ENCODE results near the gene PTOV1.
"Not testable (repeated sequence)": the region's sequence is repeated elsewhere in the genome, so short reads cannot be mapped to it uniquely, and the experiment has no call there.

PTOV1 gene

DNA sequence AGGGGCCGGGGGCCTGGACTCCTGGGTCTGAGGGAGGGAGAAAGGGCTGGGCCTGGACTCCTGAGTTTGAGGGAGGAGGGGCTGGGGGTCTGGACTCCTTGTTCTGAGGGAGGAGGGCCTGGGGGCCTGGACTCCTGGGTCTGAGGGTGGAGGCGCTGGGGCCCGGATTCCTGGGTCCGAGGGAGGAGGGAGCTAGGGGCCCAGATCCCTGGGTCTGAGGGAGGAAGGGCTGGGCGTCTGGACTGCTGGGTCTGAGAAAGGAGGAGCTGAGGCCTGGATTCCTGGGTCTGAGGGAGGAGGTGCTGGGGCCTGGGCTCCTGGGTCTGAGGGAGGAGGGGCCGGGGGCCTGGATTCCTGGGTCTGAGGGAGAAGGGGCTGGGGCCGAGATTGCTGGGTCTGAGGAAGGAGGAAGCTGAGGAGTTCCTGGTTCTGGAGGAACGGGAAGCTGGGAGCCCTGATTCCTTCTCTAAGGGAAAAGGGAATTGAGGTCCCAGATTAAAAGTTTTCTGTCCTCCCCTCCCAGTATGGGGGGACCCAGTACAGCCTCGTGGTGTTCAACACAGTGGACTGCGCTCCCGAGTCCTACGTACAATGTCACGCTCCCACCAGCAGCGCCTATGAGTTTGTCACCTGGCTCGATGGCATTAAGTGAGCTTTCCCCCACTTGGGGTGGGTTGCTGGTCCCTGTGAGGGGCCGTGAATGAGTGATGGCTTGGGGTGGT, 32.1 kb upstream of the PTOV1 start:
- no peak for DNase-seq

- DNase-seq, result not testable (repeated sequence)
Measured at GRCh38 chr19:49819452-49820115, 31.4 kb upstream of the PTOV1 start.

GRCh38 chr19:49820125-49820524, 30.8 kb upstream of the PTOV1 start:
- peak; percentile 86 for DNase-seq

DNA sequence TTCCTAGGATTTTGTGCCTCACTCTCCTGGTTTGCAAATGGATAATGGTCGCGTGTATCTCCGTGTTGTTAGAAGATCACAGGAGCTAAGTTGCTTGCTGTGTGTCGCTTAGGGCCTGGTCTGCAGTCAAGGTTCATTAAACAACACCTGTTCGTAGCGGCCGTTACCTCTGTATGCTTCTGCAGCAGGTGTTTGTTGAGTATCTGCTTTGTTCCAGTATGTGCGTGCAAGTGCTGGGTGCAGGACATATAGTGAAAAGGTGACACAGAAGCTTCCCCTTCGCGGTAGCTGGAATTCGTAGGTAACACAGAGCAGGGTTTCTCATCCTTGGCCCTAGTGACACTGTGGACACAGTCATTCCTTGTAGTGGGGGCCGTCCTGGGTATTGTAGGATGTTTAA, 27.5 kb upstream of the PTOV1 start:
- DNase-seq, result peak; percentile 91

GRCh38 chr19:49824662-49825061, 26.3 kb upstream of the PTOV1 start:
- DNase-seq, result no peak

GRCh38 chr19:49827034-49827433, 23.9 kb upstream of the PTOV1 start:
- no peak for DNase-seq

GRCh38 chr19:49829200-49829599, 21.8 kb upstream of the PTOV1 start:
- no peak for DNase-seq

- no peak for DNase-seq
Measured at GRCh38 chr19:49829721-49830120, 21.2 kb upstream of the PTOV1 start.

- DNase-seq, result no peak
Measured at GRCh38 chr19:49830766-49831165, 20.2 kb upstream of the PTOV1 start.

DNA sequence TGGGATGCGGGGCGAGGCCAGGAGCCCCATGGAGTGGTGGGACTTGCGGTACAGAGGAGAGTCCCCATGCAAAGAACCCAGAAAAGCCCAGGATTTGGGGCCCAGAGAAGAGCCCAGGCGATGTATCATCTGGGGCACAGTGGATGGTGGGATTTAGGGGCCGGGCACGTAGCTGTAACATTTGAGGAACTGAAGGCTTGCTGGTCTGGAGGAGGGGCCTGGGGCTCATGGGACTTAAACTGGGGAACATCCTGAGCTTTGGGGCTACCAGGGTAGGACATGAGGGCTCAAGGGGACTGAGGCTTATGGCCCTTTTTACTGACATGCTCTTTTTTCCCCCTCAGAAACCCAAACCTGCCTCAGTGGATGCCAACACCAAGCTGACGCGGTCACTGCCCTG, 19.4 kb upstream of the PTOV1 start:
- no peak for DNase-seq

- DNase-seq, result no peak
Measured at GRCh38 chr19:49832556-49832955, 18.4 kb upstream of the PTOV1 start.

DNA sequence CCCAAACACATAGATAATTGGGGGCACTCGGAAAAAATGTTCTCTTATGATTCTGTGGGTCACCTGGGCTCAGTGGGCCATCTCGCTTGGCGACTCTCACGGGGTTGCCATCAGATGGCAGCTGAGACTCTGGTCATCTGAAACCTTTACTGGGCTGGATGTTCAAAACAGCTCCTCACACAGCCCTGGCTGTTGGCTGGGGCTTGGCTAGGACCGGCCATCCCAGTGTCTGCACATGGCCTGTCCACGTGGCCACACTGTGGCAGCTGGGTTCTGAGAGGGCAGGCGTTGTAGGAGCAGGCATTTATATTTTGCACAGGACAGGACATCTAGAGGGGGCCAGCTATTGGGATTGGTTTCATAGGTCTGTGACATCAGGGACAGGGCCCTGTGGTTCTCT, 17.4 kb upstream of the PTOV1 start:
- no peak for DNase-seq

DNA sequence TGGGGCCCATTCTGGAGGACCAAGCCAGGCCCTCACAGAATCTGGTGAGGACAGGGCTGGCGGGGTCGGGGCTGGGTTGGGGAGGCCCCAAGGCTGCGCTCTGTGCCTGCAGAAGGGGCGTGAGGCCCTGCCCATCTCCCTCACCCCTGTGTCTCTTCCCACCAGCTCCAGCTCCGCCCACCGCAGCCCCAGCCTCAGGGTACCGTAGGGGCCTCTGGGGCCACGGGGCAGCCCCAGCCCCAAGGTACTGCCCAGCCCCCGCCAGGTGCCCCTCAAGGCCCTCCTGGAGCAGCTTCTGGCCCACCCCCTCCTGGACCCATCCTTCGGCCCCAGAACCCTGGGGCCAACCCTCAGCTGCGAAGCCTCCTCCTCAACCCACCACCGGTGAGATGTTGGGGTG, 15.4 kb upstream of the PTOV1 start:
- DNase-seq, result no peak

DNA sequence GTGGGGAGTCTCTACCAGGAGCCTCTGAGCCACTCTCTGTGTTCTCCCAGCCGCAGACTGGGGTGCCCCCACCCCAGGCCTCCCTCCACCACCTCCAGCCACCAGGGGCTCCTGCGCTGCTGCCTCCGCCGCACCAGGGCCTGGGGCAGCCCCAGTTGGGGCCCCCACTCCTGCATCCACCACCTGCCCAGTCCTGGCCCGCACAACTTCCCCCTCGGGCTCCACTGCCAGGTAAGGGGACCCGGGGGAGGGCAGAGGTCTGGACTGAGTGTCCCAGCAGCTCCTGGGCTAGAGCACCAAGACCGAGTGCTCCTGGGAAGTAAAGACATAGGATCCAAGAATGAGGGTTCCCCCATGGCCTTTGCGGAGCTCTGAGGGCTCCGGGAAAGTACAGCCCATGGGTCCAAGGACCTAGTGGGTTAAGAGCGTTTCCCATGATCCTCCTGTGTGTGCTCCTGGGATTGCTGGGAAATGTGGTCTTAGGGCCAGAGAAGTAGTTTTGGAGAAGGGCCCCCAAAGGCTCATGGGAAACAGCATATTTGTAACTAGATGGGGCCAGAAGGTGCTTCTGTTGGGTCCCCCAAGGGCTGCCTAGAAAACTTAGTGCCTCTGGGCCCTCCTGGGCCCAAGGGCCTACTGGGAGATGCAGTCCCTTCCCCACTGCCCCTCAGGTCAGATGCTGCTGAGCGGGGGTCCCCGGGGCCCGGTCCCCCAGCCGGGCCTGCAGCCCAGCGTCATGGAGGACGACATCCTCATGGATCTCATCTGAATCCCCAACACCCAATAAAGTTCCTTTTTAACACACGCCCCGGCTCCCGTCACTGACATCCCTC, 14.6 kb upstream of the PTOV1 start:
- no peak for DNase-seq

GRCh38 chr19:49837009-49837310, 14.0 kb upstream of the PTOV1 start:
- DNase-seq, result no peak

DNA sequence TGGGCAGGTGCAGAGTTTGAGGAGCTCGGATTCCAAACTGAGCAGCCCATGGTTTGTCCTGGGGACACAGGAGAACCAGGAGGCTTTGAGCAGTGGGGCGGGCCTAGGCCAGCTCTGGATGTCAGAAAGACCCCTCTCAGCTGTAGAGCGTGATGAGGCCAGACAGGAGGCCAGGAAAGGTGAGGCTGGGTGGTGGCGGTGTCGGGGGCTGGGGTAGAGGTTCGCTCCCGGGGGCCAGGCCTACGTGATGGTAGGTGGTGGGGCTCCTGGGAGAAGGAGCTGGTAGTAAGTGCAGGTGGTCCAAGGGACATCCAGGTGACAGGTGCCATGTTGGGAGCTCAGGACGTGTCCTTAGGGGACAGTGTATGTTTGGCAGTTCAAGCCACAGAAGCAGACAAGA, 13.5 kb upstream of the PTOV1 start:
- DNase-seq, result no peak

GRCh38 chr19:49838885-49839588, 11.9 kb upstream of the PTOV1 start:
- DNase-seq, result no peak

DNA sequence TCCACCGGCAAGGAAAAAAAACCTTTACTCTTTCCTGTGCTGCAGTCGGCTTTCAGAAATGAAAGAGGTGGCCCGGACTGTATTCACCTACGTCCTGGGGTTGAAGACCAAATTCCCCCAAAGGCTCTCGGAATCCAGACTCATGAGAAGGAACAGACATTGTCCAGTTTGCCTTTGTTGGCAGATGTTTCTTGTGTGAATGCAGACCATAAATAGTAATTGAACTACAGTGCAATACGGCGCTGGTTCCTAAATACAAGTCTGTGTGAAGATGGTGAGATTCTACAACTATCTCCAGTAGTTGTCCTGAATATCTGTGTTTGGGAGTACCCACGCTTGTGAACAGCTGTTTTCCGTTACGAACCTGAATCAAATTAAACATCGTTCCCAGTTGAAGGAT, 11.2 kb upstream of the PTOV1 start:
- DNase-seq, result no peak

DNA sequence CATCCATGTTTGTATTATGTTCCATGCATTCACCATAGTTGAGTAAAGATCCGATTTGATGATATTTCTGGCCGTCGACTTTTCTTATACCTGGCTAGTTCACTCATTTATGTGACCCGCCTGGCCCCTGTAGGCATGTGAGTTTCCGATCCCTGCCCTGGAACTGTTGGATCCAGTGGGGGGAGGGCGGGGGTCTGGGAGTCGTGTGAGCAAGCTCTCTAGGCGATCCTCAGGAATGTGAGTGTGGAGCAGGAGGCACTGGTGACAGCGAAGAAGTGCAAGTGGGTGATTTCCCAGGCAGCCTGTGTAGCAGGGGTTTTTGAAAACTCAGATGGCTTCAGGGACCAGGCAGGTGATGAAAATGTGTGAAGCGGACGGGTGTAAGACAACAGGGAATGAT, 10.6 kb upstream of the PTOV1 start:
- no peak for DNase-seq

GRCh38 chr19:49840736-49841249, 10.2 kb upstream of the PTOV1 start:
- DNase-seq, result no peak

GRCh38 chr19:49843265-49843664, 7.7 kb upstream of the PTOV1 start:
- no peak for DNase-seq

DNA sequence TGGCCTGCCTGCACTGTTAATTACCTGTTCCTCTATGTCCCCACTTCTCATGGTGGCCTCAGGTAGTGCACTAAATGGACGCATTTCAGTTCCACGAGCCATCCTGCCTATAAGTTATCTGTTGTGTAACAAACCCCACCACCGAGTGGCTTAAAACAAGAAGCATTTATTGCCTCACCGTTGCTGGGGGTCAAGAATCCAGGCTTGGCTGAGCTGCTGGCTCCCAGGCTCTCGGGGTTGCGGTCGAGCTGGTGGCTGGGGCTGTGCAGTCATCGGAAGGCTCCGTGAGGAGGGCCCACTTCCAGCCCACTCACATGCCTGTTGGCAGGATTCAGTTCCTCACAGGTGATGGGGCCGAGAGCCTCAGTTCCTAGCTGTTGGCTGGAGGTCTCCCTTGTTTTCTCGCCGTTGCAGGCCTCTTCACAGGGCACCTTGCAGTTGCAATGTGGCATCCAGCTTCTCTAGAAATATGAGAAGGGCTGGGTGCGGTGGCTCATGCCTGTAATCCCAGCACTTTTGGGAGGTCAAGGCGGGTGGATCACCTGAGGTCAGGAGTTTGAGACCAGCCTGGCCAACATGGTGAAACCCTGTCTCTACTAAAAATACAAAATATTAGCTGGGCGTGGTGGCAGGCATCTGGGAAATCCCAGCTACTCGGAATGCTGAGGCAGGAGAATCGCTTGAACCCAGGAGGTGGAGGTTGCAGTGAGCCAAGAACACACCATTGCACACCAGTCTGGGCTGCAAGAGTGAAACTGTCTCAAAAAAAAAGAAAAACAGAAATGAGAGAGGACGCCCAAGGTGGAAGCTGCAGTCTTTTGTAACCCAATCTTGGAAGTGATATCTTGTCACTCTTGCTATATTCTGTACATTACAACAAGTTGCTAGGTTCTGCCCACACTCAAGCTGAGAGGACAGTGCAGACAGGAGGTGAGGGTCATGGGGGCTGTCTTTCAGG, 6.5 kb upstream of the PTOV1 start:
- no peak for DNase-seq

All from DMS79 (cell line).